ENCODE data around the gene LSAMP. TPM values are rescaled to one million over a fixed set of nuclear protein-coding genes. Genes with fewer than 3 reads are reported as not detected.

Gene LSAMP
- total and polyA plus RNA-seq, 2 of the 8 experiments (the other 6 are each of a cell fraction or from before 2014, with no cell fraction given) = 1.8 to 5.7 TPM

- TF ChIP-seq CHD7 (IDR thresholded peaks at IDR 0.05; ENCODE audit: insufficient replicate concordance, low read length) = no peak
- no peak for TF ChIP-seq HDAC2 (IDR thresholded peaks at IDR 0.05; ENCODE audit: borderline replicate concordance in 1 of 2, low read depth in 2 of 2, low read length in 2 of 2)
- no peak for TF ChIP-seq TEAD4 (IDR thresholded peaks at IDR 0.05; ENCODE audit: low read depth, low read length)
Measured at GRCh38 chr3:115823083-115823482, 622.2 kb downstream of the LSAMP start (continued).

All from H1 (cell line).